NCI-H526 treated with DMSO at 0.1 percent for 48 hours (cell line): ENCODE data around the gene PMFBP1.
"Not testable (repeated sequence)": the region's sequence is repeated elsewhere in the genome, so short reads cannot be mapped to it uniquely, and the experiment has no call there.

Source experiments
- DNase-seq: peaks from one replicate; lab custom pipeline; 2025; lab: John Stamatoyannopoulos, UW

The PMFBP1 gene

GRCh38 chr16:72107371-72107770, 64.6 kb downstream of the PMFBP1 start:
- DNase-seq: no peak

GRCh38 chr16:72105978-72106377, 66.0 kb downstream of the PMFBP1 start:
- DNase-seq: no peak

- no peak for DNase-seq
Measured at GRCh38 chr16:72104905-72105304, 67.0 kb downstream of the PMFBP1 start.

DNA sequence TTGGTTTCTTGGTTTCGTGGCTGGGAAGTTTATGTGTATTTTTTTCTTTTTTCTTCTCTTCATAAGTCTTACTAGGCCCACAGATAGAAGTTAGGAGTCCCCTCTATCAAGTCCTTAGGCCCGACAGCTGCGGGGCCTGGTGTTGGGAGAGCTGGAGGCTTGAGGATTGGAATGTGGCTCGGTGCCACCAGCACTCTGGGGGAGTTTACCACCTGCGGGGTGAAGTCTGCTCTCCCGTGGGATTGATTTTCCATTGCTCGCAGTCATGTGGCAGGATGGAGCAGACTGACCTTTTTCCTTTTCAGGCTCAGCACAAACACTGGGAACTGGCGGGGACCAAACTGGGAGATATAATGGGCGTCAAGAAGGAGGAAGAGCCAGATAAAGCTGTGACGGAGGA, 70.8 kb downstream of the PMFBP1 start:
- DNase-seq: no peak

GRCh38 chr16:72099377-72099818, 72.6 kb downstream of the PMFBP1 start:
- peak; percentile 2 for DNase-seq

DNA sequence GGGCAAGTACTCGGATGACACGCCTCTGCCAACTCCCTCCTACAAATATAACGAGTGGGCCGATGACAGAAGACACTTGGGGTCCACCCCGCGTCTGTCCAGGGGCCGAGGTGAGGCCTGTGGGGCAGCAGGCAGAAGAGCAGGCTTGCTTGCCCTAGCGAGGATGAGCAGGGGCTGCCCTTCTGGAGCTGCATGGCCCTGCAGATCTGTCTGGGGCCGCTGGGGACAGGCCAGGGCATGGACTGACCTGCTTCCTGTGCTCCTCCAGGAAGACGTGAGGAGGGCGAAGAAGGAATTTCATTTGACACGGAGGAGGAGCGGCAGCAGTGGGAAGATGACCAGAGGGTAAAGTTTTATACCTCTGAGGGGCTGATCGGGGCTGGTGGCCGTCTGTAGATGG, 73.0 kb downstream of the PMFBP1 start:
- DNase-seq: no peak

GRCh38 chr16:72094266-72094610, 77.7 kb downstream of the PMFBP1 start:
- no peak for DNase-seq

- DNase-seq: peak; percentile 93
Measured at GRCh38 chr16:72093448-72094265, 78.3 kb downstream of the PMFBP1 start, which contains the start of the genes DHX38 and TXNL4B. DHX38 (plus strand) TSS chr16:72093847; CDS start chr16:72096158, 2,311 bp downstream. TXNL4B (minus strand) TSS chr16:72093620; CDS start chr16:72090749, 2,871 bp downstream.

GRCh38 chr16:72092832-72093447, 79.0 kb downstream of the PMFBP1 start:
- DNase-seq: no peak

DNA sequence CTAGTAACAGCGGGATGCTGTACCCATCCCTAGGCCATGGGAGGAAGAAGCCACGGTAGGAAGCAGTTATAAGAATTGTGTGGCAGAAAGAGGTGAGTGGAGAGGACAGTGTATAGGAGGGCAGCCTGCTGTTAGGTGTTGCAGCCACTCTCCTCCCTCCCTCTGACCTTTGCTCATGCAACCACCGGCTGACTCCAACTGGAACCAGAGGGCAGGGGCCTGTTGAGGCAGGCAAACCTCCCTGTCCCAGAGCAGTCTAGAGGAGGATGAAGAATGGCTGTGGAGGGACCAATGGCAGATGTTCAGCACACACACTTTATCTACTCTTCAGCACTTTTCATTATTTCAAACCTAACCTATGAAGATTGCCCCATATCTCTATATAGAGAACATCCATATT, 80.7 kb downstream of the PMFBP1 start:
- no peak for DNase-seq

DNA sequence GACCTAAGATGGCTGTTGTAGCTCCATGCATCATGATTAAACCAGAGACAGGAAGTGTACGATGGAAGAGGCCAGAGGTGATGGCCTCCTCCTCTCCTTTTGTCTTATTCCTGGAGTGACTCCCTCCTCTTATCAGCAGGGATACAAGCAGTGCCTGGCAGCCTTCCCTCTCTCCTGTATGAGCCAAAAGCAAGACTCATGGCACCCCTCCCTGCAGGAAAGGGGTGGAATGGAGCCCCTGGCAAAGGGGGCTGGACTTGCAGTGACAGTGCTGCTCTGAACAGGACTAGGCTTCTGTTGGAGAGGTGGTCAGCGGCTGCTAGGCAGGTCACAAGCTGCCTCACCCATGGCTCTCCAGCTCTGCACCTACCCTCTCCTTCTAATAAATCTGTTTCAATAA, 87.0 kb downstream of the PMFBP1 start:
- no peak for DNase-seq

- DNase-seq: no peak
Measured at GRCh38 chr16:72084445-72084844, 87.5 kb downstream of the PMFBP1 start.

DNA sequence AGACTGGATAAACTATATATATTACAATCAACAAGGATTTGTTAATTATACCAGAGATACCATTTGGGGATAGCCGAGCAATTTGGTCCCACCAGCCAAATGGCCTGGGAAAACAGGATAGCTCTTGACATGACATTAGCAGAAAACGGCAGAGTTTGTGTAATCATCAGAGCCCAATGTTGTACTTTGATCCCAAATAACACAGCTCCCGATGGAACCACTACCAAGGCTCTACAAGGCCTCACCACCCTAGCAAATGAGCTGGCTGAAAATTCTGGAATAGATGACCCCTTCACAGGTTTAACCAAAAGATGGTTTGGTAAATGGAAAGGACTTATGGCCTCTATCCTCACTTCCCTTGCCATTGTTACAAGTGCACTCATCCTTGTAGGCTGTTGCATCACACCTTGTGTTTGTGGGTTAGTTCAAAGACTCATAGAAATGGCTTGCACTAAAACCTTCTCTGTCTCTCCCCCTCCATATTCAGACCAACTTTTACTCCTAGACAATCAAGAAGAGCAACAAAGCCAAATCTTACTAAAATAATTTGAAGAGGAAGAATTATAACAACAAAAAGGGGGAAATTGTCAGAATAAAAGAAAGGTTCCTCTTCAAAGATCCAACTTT, 88.1 kb downstream of the PMFBP1 start:
- DNase-seq: no peak

DNA sequence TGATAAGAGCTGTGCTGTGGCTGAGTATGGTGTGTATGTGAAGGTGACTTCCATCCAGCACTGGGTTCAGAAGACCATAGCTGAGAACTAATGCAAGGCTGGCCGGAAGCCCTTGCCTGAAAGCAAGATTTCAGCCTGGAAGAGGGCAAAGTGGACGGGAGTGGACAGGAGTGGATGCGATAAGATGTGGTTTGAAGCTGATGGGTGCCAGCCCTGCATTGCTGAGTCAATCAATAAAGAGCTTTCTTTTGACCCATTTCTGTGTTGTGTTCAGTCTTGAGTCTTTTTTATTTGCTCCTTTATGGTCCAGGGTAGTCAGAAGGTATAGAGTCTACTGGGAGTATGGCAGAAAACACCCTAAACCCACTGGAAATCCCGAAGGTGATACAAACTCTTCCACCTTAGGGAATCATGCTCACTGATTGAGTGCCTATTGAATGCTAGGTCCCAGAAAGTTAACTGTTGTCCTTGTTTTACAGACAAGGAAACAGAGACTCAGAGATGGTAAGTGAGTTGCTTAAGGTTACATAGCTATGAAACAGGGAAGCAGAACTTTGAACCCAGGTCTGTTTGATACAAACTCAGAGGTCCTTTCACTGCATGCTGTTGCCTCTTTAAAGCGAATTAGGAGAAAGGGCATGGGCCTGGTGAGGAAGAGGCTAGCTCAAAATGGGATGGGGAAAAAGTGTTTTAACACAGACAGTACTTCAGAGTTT, 94.8 kb downstream of the PMFBP1 start:
- DNase-seq: not testable (repeated sequence)

DNA sequence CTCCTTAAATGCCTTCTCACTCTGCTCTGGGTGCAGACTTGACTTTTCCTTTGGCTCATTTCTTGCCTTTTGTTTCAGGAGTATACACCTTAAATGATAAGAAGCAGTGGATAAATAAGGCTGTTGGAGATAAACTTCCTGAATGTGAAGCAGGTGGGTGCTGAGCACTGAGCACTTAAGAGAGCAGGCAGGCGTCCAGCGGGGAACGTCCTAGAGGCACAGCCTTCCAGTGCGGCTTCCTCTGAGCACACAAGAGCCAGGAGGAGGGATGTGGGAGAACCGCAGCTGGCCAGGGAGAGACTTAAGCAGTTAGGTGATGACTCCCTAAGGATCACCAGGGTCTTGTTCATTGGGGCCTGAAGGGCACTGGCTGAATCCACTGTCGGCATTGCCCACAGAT, 96.9 kb downstream of the PMFBP1 start:
- not testable (repeated sequence) for DNase-seq

GRCh38 chr16:72073560-72074230, 98.3 kb downstream of the PMFBP1 start:
- no peak for DNase-seq

DNA sequence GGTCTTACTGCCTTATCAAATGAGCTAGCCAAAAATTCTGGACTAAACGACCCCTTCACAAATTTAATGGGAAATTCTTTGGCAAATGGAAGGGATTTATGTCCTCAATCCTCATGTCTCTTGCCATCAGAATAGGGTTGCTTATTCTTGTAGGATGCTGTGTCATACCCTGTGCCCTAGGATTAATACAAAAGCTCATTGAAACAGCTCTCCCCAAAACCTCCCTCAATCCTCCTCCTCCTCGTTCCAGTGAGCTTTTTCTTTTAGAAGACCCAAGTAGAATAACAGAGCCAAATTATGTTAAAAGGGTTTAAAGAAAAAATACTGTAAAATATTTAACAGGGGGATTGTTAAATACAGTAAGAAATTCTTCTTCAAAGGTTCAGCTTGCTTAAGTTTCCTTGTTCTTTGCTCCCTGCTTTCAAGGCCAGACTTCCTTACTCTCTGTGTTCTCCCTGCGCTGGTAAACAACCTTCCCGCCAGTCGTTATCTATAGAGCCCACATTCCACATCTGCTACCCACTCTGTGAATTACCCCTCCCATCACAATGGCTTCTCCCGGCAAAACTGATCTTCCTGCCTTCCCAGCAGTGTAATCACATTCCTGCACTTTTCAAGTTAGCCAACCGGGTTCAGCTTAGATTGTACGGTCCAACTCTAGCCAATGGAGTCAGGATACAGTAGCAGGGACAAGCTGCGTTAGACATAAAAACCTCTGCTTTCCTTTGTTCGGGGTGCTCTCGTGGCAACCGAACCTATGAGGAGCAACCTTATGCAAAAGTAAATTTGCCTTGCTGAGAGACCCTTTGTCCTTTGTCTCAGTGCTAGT, 99.2 kb downstream of the PMFBP1 start:
- no peak for DNase-seq
